Measurements from ENCODE around the gene KBTBD4.
"Not testable (repeated sequence)": the region's sequence is repeated elsewhere in the genome, so short reads cannot be mapped to it uniquely, and the experiment has no call there.

KBTBD4 gene

GRCh38 chr11:47558695-47559094 is 20.1 kb downstream of the KBTBD4 start:
- DNase-seq: no peak

- DNase-seq: not testable (repeated sequence)
Observed at GRCh38 chr11:47557004-47557403, 21.8 kb downstream of the KBTBD4 start.

GRCh38 chr11:47553406-47553743 is 25.4 kb downstream of the KBTBD4 start:
- DNase-seq: peak in 1 of 2 experiments; percentile 63

GRCh38 chr11:47552566-47553405 is 26.0 kb downstream of the KBTBD4 start, which contains the start of gene CELF1:
Gene CELF1, minus strand, starts transcription at chr11:47553132. Its CDS starts 53,609 bp downstream, at chr11:47499523.
- DNase-seq: peak; percentile 81 to 84

- peak; percentile 20 to 41 for DNase-seq
Observed at GRCh38 chr11:47552056-47552565, 26.7 kb downstream of the KBTBD4 start.

DNA sequence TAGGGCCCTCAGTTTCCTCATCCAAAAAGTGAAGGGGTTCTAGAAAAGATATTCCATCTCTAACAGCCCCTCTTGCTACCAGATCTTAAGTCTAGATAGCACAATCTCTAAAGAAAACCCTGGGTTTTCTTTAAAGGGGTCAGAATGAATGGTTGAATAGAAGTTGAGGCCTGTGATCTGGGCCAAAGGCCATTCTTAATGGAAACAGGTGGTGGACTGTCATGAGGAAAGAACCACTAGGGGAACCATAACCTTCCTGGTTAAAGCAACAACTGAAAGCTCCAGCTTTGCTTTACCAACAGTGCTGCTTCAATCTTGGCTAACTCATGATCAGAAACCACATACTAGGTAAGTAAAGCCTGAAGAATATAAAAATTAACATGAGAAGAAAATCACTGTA is 27.7 kb downstream of the KBTBD4 start:
- peak; percentile 15 to 21 for DNase-seq

DNA sequence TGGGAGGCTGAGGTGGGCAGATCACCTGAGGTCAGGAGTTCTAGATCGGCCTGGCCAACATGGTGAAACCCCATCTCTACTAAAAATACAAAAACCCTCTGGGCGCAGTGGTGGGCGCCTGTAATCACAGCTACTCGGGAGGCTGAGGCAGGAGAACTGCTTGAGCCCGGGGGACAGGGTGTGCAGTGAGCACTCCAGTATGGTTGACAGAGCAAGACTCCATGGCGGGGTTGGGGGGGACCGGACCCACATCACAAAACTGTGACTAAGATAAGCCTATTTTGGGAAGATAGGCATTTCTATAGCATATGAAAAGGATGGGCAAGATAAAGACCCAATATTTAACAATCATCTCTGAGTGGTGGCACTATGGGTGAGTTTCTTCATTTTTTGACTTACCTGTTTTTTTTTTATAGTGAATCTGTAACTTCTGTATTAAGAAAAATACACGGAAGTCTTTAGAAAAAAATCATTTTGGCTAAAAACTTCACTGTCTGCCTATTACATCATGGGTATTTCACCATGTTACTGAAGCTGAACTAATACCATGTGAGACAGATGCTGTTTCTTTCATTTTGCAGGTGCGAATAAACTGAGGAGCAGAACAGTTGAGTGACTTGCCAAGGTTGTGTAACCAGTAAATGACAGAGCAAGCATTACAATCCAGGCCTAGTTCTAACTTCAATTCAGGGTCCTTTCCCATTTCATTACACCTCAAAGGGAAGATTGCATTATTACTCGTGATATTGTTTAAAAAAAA is 28.3 kb downstream of the KBTBD4 start:
- DNase-seq: peak in 1 of 2 experiments; percentile 16

DNA sequence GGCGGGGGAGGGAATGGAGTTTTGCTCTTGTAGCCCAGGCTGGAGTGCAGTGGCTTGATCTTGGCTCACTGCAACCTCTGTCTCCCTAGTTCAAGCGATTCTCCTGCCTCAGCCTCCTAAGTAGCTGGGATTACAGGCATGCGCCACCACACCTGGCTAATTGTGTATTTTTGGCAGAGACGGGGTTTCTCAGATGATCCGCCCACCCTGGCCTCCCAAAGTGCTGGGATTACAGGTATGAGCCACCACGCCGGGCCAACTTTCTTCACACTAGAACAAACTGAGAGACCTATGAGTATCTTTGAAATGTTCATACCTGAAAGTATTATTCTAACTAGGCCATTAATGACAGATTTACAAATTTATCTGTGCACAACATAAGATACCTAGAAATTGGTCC is 32.5 kb downstream of the KBTBD4 start:
- not testable (repeated sequence) for DNase-seq

GRCh38 chr11:47545298-47545697 is 33.5 kb downstream of the KBTBD4 start:
- DNase-seq: no peak

DNA sequence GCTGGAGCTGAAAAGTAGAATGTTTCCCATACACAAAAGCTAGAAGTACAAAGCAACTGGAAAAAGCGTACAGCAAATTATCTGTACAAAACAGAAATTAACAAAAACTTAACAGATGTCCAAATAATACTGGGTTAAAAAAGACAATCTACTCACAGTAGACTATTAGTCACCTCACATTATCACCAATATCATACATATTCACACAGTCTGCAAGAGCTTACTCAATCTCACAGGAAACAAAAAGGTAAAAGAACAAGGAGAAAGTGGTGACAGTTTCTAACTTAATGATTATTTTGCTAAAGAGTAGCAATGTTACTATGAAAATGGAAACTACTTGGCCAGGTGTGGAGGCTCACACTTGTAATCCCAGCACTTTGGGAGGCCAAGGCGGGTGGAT is 37.7 kb downstream of the KBTBD4 start:
- DNase-seq: no peak

DNA sequence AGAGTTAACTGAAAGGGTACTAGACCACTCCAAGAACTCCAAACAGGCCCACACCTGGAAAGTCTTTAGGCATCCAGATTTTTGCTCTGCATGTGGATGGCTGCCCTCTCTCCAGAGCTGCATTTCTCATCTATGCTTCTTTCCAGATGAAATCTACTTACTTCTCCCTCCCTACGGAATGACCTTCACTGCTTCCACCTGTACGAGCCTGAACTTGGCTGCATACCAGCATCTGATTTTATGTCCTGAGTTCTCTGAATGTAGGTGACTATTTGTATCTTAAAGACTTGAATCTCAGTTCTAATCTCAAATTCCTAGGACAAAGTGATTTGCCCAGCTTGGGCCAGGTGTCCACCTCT is 39.1 kb downstream of the KBTBD4 start:
- no peak for DNase-seq

DNA sequence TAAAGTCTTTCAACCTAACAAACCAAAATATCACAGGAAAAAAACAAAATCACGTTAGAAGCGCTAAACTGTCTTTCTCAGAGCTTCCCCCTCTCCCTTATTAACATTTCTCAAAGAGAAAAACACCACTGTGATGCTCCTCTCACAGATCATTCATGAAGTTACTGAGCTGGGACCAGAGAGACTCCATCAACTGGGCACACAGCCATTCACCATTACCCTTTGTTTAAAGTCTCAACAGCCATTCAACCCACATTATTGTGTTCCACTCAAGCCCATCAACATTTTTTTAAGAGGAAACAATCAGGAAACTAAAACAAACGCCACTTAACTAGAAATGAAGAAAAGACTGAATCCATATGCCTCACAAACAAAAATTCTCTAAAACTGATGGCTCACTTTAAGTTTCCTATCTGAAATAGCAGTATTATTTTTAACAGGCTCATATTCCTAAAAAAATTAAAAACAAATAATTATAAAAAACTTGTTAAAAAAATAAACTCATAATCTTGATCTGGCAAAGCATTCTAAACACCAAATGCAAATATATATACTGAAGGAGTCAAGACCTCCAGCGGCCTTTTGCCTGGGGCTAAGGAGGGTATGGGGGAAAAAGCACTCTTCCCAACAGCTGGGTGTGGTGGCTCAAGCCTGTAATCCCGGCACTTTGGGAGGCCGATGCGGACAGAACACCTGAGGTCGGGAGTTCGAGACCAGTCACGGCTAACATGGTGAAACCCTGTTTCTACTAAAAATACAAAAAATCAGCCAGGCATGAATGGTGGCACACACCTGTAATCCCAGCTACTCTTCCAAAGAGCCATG is 39.8 kb downstream of the KBTBD4 start:
- no peak for DNase-seq

DNA sequence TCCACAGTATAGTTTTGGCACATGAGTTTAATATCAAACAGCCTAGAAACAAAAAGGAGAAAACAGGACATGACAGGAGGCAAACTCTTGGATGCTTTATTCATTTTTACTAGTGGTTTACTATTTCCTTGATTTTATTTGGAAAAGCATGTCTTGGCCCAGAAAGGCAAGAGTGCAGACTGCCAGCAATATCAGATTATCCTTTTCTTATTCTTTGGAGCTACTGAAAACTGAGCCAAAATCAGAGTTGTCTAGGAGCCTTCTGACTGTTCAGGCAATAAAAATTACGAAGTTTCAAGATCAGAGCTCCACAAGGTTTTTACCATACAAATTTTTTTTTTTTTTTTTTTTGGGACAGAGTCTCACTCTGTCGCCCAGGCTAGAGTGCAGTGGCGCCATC is 41.9 kb downstream of the KBTBD4 start:
- no peak for DNase-seq

DNA sequence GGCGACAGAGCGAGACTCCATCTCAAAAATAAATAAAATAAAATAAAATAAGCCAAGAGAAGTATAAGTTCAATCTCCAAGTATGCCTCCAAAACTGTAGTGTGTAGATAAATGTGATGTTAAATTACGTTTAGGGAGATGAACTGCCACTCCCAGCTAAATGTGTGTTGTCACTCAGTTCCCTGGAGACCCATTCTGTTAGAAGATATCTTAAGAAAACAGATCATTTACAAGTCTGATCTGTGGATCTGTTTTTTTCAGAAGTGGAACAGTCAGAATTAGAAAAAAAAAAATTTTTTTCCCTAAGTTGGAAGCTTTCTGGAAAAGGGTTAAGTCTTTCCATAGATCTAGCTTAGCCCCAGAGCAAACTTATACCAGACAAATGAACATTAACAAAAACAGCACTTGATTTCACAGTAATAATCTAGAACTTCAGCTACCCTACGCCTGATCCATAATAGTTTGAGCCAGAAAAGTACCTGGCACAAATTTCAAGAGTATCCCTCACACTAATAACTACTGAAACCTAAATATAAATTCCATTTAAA is 44.0 kb downstream of the KBTBD4 start:
- DNase-seq: no peak

DNA sequence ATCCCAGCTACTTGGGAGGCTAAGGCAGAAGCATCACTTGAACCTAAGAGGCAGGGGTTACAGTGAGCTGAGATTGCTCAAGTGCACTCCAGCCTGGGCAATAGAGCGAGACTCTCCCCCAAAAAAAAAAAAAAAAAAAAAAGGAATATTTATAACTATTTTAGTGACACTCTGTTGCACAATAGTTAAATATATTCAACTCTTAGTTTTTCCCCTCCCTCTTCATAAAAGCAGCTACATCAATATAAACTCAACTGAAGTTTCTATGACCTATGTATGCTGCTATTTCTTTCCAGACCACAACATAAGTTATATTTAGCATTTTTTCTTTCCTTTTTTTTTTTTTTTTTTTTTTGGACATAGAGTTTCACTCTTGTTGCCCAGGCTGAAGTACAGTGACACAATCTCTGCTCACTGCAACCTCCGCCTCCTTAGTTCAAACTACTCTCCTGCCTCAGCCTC is 45.0 kb downstream of the KBTBD4 start:
- no peak for DNase-seq

DNA sequence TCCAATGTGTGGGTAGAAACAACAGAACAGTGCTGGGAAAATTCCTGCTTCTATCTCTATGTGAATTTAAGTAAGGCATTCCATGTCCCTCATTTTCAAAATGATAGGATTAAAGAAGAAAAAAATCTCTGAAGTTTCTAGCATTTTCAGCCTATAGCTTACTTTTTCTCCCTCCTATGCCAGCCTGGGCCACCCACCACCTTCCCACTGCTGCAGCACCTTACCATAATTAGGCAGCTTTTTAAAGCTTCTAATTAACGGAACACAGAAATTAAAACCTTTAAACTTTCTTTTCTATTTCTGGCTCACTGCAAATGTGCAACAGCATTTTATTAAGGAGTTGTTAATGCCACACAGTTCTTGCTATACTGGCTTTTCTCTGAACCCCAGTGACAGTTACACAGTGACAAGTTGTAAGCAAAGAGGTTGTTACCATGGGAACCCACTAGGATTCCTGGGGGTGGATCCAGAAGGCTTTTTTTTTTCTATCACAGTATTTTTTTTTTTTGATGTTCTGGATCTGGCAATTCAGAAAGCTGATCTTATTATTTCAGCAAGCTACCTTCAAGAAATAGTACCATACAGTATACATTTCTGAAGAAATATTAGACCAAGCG is 46.1 kb downstream of the KBTBD4 start:
- no peak for DNase-seq

GRCh38 chr11:47531666-47532065 is 47.1 kb downstream of the KBTBD4 start:
- DNase-seq: no peak

DNA sequence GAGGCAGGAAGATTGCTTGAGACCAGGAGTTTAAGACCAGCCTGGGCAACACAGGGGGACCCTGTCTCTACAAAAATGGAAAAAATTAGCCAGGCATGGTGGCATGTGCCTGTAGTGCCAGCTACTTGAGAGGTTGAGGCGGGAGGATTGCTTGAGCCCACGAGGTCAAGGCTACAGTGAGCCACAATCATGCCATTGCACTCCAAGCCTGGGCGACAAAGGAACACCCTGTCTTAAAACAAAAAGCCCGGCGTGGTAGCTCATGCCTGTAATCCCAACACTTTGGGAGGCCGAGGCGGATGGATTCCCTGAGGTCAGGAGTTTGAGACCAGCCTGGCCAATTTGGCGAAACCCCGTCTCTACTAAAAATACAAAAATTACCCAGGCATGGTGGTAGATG is 48.0 kb downstream of the KBTBD4 start:
- DNase-seq: not testable (repeated sequence)

DNA sequence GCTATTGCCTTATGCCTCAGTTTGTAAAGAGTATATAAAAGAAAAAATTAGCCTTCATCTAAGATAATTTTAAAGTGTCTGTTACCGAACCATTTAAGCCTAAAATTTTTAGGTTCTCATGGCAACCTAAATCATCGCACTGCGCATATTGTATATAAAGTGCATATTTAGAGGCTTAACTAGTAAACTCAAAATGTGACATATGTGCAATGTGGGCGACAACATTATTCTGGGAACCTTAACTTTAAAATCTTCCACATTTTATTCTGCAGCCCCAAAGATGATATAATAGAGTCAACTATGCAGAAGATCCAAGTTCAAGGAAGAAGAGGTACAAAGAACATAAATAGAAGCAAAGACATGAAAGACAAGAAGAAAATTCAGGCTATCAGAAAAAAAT is 48.8 kb downstream of the KBTBD4 start:
- no peak for DNase-seq

- no peak for DNase-seq
Observed at GRCh38 chr11:47527186-47527585, 51.6 kb downstream of the KBTBD4 start.

DNA sequence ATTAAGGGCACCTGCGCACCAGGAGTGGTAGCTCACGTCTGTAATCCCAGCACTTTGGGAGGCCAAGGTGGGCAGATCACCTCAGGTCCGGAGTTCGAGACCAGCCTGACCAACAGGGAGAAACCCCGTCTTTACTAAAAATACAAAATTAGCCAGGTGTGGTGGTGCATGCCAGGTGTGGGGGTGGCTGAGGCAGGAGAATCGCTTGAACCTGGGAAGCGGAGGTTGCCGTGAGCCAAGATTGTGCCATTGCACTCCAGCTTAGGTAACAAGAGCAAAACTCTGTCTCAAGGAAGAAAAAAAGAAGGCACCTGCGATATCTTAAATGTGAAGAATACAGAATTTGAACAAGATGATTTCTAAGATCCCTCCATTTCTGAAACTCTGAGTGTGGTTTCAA is 52.7 kb downstream of the KBTBD4 start:
- not testable (repeated sequence) for DNase-seq

DNA sequence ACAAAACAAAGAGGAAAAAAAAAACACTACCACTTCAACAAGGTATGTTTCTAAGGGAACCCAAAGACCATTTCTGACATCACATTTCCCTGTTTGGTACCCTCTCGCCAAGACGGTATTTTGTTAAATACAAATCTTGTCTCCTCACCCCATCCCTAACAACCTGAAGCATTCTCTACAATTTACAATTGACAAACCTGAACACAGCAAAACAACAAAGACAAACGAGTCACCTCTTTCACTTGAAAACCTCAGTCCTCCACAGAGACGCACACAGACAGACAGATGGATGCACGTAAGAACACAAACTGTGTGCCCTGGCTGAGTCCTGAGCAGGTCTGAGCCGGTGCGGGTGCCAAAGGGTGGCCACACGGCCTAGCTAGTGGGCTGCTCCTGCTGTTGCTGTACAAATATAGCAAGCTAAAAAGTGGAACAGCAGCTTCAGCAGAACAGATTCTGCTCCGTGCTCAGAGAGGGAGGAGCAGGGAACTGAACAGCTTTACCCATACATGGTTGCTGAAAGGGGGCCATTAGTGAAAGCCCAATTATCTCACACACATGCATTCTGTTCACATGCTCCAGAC is 54.4 kb downstream of the KBTBD4 start:
- no peak for DNase-seq
